IMR-90 (cell line): ENCODE data around the gene BLNK.

ENCODE experiments used
- BHLHE40 ChIP-seq: fragments of 150-350 bp; IDR thresholded peaks from 2 replicates; pipeline ENCODE4 v1.6.1; 2016; ENCODE audit warnings: mild to moderate bottlenecking, low read depth, low read length
- CEBPB ChIP-seq: IDR thresholded peaks from 2 replicates; pipeline ENCODE4 v1.6.1; 2012; ENCODE audit warnings: low read depth, low read length, improper control_type of control experiment
- ELK1 ChIP-seq: fragments of 150-350 bp; IDR thresholded peaks from 2 replicates; pipeline ENCODE4 v1.6.1; 2016; ENCODE audit warnings: low read depth, mild to moderate bottlenecking, low read length, moderate library complexity, borderline replicate concordance
- MAFK ChIP-seq: IDR thresholded peaks from 2 replicates; pipeline ENCODE4 v1.6.1; 2012; ENCODE audit warnings: low read depth, low read length, improper control_type of control experiment
- MAZ ChIP-seq: IDR thresholded peaks from 2 replicates; pipeline ENCODE4 v1.6.1; 2012; ENCODE audit warnings: low read depth, mild to moderate bottlenecking, low read length, improper control_type of control experiment, moderate library complexity, borderline replicate concordance
- MXI1 ChIP-seq: IDR thresholded peaks from 2 replicates; pipeline ENCODE4 v1.6.1; 2012; ENCODE audit warnings: low read depth, mild to moderate bottlenecking, low read length, moderate library complexity, borderline replicate concordance
- POLR2A ChIP-seq: IDR thresholded peaks from 2 replicates; pipeline ENCODE4 v1.6.1; 2012; ENCODE audit warnings: mild to moderate bottlenecking, low read depth, low read length
- RCOR1 ChIP-seq: IDR thresholded peaks from 2 replicates; pipeline ENCODE4 v1.6.1; 2012; ENCODE audit warnings: mild to moderate bottlenecking, low read length, improper control_type of control experiment; ENCODE audit not compliant: insufficient replicate concordance
- SMC3 ChIP-seq: fragments of 150-350 bp; IDR thresholded peaks from 2 replicates; pipeline ENCODE4 v1.6.1; 2016; ENCODE audit warnings: low read depth, mild to moderate bottlenecking, antibody characterized with exemption, low read length, moderate library complexity
- USF2 ChIP-seq: fragments of 150-350 bp; IDR thresholded peaks from 2 replicates; pipeline ENCODE4 v1.6.1; 2017; ENCODE audit warnings: mild to moderate bottlenecking, antibody characterized with exemption, low read length, low read depth
- TF ChIP-seq, protein P1 (sequence below): conservative IDR thresholded peaks from 2 replicates; pipeline ENCODE4 v1.5.1; 2012; ENCODE audit warnings: mild to moderate bottlenecking, low read depth, low read length, improper control_type of control experiment

DNA sequence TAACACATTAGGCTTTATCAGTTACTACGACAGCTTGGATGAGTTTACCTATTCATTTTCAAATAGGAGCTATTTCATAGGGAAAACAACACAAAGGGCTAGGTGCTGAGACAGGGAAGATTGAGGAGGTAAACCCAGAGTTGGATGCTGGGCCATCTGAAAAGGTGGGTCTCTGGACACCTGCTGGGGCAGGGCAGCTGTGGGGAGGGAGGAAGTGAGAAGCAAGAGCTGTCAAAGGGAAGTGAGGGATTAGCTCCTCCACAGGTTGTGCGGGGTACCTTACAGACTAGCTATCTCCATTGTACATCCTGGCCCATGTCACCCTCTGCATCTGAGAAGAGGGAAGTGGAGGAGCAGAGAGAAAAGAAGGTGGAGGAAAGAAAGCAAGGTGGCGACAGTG is 48.9 kb downstream of the BLNK start:
- TF ChIP-seq POLR2A (no peak), RCOR1 (no peak), ELK1 (no peak), MAFK (no peak), MXI1 (no peak), MAZ (no peak), SMC3 (no peak), USF2 (no peak), CEBPB (no peak), BHLHE40 (no peak)
- TF ChIP-seq, protein P1, sequence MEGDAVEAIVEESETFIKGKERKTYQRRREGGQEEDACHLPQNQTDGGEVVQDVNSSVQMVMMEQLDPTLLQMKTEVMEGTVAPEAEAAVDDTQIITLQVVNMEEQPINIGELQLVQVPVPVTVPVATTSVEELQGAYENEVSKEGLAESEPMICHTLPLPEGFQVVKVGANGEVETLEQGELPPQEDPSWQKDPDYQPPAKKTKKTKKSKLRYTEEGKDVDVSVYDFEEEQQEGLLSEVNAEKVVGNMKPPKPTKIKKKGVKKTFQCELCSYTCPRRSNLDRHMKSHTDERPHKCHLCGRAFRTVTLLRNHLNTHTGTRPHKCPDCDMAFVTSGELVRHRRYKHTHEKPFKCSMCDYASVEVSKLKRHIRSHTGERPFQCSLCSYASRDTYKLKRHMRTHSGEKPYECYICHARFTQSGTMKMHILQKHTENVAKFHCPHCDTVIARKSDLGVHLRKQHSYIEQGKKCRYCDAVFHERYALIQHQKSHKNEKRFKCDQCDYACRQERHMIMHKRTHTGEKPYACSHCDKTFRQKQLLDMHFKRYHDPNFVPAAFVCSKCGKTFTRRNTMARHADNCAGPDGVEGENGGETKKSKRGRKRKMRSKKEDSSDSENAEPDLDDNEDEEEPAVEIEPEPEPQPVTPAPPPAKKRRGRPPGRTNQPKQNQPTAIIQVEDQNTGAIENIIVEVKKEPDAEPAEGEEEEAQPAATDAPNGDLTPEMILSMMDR, result no peak
